ENCODE results near the gene AIRE. TPM values are rescaled to one million over a fixed set of nuclear protein-coding genes. Genes with fewer than 3 reads are reported as not detected.

AIRE gene
- total RNA-seq, 1 experiment from 2014 or later = 0.17 TPM

DNA sequence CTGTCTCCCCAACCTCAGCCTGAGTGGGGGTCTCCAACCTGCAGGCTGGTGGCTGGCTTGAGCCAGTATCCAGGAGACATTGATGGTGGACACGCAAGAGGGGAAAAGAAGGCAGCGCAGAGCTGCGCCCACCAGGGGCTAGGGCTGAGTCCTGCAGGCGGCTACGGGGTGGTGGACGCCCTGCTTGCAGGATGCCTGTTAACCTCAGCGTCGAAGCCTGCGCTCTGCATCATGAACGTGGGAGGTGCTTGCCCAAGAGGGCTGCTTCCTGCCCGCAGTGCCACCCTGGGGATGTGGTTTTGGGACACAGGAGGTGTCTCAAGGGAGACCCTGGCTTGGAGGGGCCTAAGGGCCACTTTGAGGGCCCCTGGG, 41.9 kb downstream of the AIRE start:
- H3K9me3 ChIP-seq (ENCODE audit: control insufficient read depth, low read depth, low read length) = no peaks in the 10 kb centered on the region
- H3K4me2 ChIP-seq (ENCODE audit: insufficient read depth, insufficient read length, low read length) = no peak overlapping the region
- no peaks in the 10 kb centered on the region for H3K27me3 Mint-ChIP-seq (ENCODE audit: low read depth)
- no peak overlapping the region for H2BK5ac ChIP-seq (ENCODE audit: insufficient read length, low read length)
- H3K23ac ChIP-seq (ENCODE audit: insufficient read length, low read depth, low read length) = no peak overlapping the region
- H2AK5ac ChIP-seq (ENCODE audit: insufficient read length, low read length) = no peak overlapping the region
- no peaks in the 10 kb centered on the region for H4K20me1 ChIP-seq (ENCODE audit: control insufficient read depth, insufficient read depth, insufficient read length)
- 0 out of 4 replicates have a peak, but pooled peaks cover 0 to 3% of the 10 kb centered on the region in 2 experiments for H3K4me1 Mint-ChIP-seq
- DNase-seq = no peak
- no peak overlapping the region for H3K14ac ChIP-seq (ENCODE audit: insufficient read depth, low read length)
- no peak overlapping the region for H4K91ac ChIP-seq (ENCODE audit: insufficient read length, low read depth, low read length)
- no peaks in the 10 kb centered on the region for H3K79me2 ChIP-seq (ENCODE audit: insufficient read depth, low read length)
- H3K4ac ChIP-seq (ENCODE audit: low read depth, low read length) = no peak overlapping the region
- H2BK12ac ChIP-seq (ENCODE audit: insufficient read length, low read depth, low read length) = no peak overlapping the region
- TF ChIP-seq, protein P1, sequence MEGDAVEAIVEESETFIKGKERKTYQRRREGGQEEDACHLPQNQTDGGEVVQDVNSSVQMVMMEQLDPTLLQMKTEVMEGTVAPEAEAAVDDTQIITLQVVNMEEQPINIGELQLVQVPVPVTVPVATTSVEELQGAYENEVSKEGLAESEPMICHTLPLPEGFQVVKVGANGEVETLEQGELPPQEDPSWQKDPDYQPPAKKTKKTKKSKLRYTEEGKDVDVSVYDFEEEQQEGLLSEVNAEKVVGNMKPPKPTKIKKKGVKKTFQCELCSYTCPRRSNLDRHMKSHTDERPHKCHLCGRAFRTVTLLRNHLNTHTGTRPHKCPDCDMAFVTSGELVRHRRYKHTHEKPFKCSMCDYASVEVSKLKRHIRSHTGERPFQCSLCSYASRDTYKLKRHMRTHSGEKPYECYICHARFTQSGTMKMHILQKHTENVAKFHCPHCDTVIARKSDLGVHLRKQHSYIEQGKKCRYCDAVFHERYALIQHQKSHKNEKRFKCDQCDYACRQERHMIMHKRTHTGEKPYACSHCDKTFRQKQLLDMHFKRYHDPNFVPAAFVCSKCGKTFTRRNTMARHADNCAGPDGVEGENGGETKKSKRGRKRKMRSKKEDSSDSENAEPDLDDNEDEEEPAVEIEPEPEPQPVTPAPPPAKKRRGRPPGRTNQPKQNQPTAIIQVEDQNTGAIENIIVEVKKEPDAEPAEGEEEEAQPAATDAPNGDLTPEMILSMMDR (conservative IDR thresholded peaks at IDR 0.05) = no peak
- no peak overlapping the region for H3K27ac Mint-ChIP-seq
- no peak overlapping the region for H2BK20ac ChIP-seq (ENCODE audit: low read depth, low read length, poor library complexity, severe bottlenecking)
- H3K9ac ChIP-seq (ENCODE audit: extremely low read depth, insufficient read length, low read length) = no peak overlapping the region
- no peak overlapping the region for H3K18ac ChIP-seq (ENCODE audit: insufficient read length, low read depth, low read length)
- H4K5ac ChIP-seq (ENCODE audit: insufficient read length, low read depth, low read length) = no peak overlapping the region
- no peak overlapping the region for H3K27ac ChIP-seq (ENCODE audit: insufficient read length, low read depth, low read length)
- no peaks in the 10 kb centered on the region for H3K4me1 ChIP-seq (ENCODE audit: insufficient read depth, low read length)
- no peaks in the 10 kb centered on the region for H3K9me3 Mint-ChIP-seq
- no peak overlapping the region for H2AFZ ChIP-seq (ENCODE audit: low read length)
- WGBS (ENCODE audit: extremely low coverage, insufficient read length, low lambda C conversion rate) = no CpG with 5 or more reads among the region's 11 CpGs
- no peak overlapping the region for H2BK120ac ChIP-seq (ENCODE audit: low read depth, low read length, poor library complexity, severe bottlenecking)
- no peaks in the 10 kb centered on the region for H3K79me1 ChIP-seq (ENCODE audit: insufficient read depth, low read depth, low read length, poor library complexity, severe bottlenecking)
- H3T11ph ChIP-seq (ENCODE audit: low read length) = no peak overlapping the region
- H2BK15ac ChIP-seq (ENCODE audit: low read depth, low read length) = no peak overlapping the region
- no peak overlapping the region for H3K56ac ChIP-seq (ENCODE audit: insufficient read length, low read depth, low read length)
- no peaks in the 10 kb centered on the region for H3K23me2 ChIP-seq (ENCODE audit: insufficient read length, low read depth, low read length, poor library complexity, severe bottlenecking)
- H4K8ac ChIP-seq (replicated peaks; ENCODE audit: insufficient read length, low read depth, low read length) = no peak overlapping the region
- H3K36me3 Mint-ChIP-seq (ENCODE audit: insufficient read depth in 1 of 3, low read depth in 3 of 3) = peaks cover 0 to 8% (median 6%) of the 10 kb centered on the region in 3 experiments; a peak in 5 of 7 replicates
- H3K4me3 Mint-ChIP-seq = no peak overlapping the region
- no peaks in the 10 kb centered on the region for H3K27me3 ChIP-seq (ENCODE audit: insufficient read depth, low read length)
